OCI-LY1 (cell line): ENCODE measurements around the gene WFS1.

Experiments
- EZH2 ChIP-seq: fragments of 200-600 bp; sonication (generic), shearing (Covaris generic); IDR thresholded peaks from 2 replicates; pipeline ENCODE4 v1.8.0; 2017; ENCODE audit warnings: borderline replicate concordance, mixed run types, mild to moderate bottlenecking, antibody characterized with exemption, low read length, moderate library complexity, mixed read lengths
- TF ChIP-seq, protein P1 (sequence below): fragments of 200-600 bp; sonication (generic), shearing (Covaris generic); IDR thresholded peaks from 2 replicates; pipeline ENCODE4 v1.5.1; 2017; ENCODE audit warnings: mild to moderate bottlenecking, antibody characterized with exemption, low read length, moderate library complexity, mixed read lengths

DNA sequence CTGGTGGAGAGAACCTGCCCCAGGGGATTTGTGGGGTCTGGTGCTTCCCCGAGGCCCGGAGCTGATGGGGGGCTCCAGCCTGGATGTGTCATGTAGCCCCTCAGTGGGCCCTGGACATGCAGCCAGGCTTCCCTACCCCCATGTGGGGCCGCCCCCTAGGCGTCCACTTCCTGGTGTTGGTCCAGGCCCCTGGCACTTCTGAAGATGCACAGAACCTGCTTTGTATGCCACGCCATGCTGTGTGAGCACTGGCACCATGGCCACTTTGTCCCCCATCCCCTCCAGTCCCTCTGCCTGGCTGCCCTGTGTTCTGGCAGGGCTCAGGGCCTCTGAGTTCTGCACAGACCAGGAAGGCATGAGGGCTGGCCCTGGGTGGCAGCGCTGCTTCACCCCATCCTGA lies 29.2 kb downstream of the WFS1 start:
- TF ChIP-seq, protein P1, sequence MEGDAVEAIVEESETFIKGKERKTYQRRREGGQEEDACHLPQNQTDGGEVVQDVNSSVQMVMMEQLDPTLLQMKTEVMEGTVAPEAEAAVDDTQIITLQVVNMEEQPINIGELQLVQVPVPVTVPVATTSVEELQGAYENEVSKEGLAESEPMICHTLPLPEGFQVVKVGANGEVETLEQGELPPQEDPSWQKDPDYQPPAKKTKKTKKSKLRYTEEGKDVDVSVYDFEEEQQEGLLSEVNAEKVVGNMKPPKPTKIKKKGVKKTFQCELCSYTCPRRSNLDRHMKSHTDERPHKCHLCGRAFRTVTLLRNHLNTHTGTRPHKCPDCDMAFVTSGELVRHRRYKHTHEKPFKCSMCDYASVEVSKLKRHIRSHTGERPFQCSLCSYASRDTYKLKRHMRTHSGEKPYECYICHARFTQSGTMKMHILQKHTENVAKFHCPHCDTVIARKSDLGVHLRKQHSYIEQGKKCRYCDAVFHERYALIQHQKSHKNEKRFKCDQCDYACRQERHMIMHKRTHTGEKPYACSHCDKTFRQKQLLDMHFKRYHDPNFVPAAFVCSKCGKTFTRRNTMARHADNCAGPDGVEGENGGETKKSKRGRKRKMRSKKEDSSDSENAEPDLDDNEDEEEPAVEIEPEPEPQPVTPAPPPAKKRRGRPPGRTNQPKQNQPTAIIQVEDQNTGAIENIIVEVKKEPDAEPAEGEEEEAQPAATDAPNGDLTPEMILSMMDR: no peak
- no peak for TF ChIP-seq EZH2
